Keratinocyte (primary cell): ENCODE data around the gene MFAP3L.

Experiments used
- EZH2 ChIP-seq: IDR thresholded peaks from one replicate; pipeline ENCODE4 v1.6.1; 2012; ENCODE audit warnings: inconsistent platforms, mild to moderate bottlenecking, low read length, moderate library complexity
- TF ChIP-seq, protein P1 (sequence below), 3 experiments: IDR thresholded peaks in 1 of 3; conservative IDR thresholded peaks in 1 of 3; optimal IDR thresholded peaks in 1 of 3; 2 replicates in 2 of 3; 3 replicates in 1 of 3; pipeline versions ENCODE3 to v1.5.1; 2011; ENCODE audit warnings: low read length in 3 of 3, mild to moderate bottlenecking in 3 of 3, moderate library complexity in 2 of 3, control low read depth in 1 of 3, inconsistent platforms in 1 of 3; ENCODE audit not compliant: insufficient read depth in 2 of 3; ENCODE audit errors: extremely low read depth in 1 of 3

DNA sequence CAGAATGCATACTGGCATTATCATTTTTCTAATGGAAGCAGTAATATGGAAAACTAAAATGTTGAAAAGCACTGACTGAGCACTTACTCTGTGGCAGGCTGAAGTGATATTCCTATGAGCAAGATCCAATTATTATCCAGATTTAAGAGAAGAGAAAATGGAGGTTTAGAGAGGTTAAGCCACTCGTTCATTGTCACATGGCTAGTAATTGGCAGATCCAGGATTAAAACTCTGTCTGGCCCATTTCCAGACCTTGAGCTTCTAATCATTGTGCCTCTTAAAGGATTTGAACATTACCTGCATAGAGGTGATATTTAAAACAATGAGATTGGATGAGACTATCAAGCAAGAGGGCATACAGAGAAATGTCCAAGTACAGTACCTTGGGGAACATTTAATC, 80.6 kb downstream of the MFAP3L start:
- TF ChIP-seq, protein P1, sequence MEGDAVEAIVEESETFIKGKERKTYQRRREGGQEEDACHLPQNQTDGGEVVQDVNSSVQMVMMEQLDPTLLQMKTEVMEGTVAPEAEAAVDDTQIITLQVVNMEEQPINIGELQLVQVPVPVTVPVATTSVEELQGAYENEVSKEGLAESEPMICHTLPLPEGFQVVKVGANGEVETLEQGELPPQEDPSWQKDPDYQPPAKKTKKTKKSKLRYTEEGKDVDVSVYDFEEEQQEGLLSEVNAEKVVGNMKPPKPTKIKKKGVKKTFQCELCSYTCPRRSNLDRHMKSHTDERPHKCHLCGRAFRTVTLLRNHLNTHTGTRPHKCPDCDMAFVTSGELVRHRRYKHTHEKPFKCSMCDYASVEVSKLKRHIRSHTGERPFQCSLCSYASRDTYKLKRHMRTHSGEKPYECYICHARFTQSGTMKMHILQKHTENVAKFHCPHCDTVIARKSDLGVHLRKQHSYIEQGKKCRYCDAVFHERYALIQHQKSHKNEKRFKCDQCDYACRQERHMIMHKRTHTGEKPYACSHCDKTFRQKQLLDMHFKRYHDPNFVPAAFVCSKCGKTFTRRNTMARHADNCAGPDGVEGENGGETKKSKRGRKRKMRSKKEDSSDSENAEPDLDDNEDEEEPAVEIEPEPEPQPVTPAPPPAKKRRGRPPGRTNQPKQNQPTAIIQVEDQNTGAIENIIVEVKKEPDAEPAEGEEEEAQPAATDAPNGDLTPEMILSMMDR (optimal IDR thresholded peaks at IDR 0.05 in 1 of 3, IDR thresholded peaks at IDR 0.05 in 1 of 3, conservative IDR thresholded peaks at IDR 0.05 in 1 of 3; ENCODE audit: extremely low read depth in 1 of 3, insufficient read depth in 2 of 3, low read length in 3 of 3) = no peak
- no peak for TF ChIP-seq EZH2
